Adrenal gland (tissue), 5 donors: Measurements from ENCODE around the gene SEH1L.

Source experiments
- CTCF ChIP-seq, 6 experiments: fragments of 450-650 bp in 4 of 6; fragments of 200-600 bp in 2 of 6; sonication (generic) in 1 of 6; IDR thresholded peaks; 1 replicate in 5 of 6; 2 replicates in 1 of 6; pipeline versions ENCODE4 v1.5.1 to v1.8.0; 2016 to 2021; ENCODE audit warnings: antibody characterized with exemption in 6 of 6, mild to moderate bottlenecking in 2 of 6, moderate library complexity in 1 of 6
- POLR2A ChIP-seq, 2 donors: fragments of 450-650 bp; IDR thresholded peaks; one replicate each; pipeline ENCODE4 v1.6.1; 2017; ENCODE audit warnings: antibody characterized with exemption in 2 of 2, mild to moderate bottlenecking in 2 of 2, moderate library complexity in 1 of 2
- donor health status: DM: no; HTN: no; CAD: no.

GRCh38 chr18:13026583-13027270, 78.9 kb downstream of the SEH1L start:
- no peak for TF ChIP-seq CTCF (IDR thresholded peaks at IDR 0.05)
- TF ChIP-seq POLR2A (IDR thresholded peaks at IDR 0.05) = no peak
